ENCODE measurements around the gene PKP3.
"Not testable (repeated sequence)": the region's sequence is repeated elsewhere in the genome, so short reads cannot be mapped to it uniquely, and the experiment has no call there.

The PKP3 gene

DNA sequence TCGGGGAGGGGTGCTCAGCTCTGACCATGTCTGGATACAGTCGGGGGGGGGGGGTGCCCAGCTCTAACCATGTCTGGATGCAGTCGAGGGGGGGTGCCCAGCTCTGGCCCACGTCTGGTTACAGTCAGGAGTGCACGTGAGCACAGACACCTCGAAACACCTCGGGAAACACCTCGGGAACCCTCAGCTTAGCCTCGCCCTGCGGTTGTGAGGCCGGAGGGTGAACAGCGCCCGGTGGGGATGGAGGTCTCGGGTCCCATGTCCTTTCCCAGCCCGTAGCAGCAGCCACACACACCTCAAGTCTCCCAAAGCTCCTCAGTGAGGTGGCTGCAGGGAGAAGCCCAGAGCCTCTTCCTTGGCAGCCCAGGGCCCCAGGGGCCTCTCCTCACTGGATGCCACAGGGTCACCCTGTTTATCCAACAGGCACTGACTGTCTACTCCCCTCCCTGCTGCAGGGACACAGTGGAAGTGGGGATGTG lies 18.7 kb downstream of the PKP3 start:
- DNase-seq (ENCODE audit: low read depth in 2 of 2): no peak

DNA sequence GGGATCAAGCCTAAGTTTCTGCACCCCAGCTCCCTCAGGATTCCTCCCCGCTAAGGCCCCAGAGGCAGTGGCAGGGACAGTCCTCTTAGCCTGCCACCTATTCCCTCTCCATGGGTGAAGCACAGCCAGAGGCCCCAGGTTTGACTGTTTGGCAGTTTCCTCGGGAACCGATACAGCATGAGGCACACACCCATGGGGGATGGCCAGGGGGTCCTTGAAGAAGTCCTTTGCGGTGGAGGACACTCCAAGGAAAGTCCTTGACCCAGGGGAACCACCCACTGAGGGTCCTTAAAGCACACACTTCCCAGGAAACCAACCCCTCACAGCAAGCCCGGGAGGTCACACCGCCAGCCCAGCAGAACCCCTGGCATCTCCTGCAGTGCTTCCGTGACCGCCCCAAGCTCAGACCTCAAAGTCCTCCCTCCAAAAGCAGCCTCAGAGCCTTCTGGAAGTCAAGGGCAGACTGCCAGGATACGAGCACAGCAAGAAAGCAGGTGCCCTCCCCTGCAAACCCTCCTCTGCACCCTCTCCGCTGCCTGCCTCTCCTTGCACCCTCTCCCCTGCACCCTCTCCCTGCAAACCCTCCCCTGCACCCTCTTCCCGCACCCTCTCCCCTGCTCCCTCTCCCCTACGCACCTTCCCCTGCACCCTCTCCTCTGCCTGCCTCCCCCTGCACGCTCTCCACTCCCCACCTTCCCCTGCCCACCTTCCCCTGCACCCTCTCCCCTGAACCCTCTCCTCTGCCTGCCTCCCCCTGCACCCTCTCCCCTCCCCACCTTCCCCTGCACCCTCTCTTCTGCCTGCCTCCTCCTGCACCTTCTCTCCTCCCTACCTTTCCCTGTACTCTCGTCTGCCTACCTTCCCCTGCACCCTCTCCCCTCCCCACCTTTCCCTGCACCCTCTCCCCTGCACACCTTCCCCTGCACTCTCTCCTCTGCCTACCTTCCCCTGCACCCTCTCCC lies 19.4 kb downstream of the PKP3 start:
- DNase-seq (ENCODE audit: low read depth in 2 of 2): no peak

DNA sequence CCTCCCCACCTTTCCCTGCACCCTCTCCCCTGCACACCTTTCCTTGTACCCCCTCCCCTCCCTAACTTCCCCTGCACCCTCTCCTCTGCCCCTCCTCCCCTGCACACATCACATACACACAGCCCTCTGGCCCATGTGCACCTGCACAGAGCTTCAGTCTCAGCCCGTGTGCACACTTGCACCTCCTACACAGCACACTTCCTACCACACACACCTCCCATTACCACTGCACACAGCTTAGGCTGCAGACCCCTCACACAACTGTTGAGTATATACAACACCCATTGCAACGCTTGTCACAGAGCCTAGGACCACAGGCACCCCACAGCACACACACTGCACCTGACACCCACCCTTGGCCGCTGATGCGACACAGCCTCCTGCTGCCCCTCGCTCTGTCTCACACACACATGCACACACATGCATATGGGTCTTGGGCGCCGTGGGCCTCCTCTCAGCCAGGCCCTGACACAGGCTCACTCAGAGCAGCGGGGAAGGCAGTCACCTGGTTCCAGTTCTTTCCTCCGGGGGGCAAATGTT lies 20.4 kb downstream of the PKP3 start:
- no peak for DNase-seq (ENCODE audit: low read depth in 2 of 2)

DNA sequence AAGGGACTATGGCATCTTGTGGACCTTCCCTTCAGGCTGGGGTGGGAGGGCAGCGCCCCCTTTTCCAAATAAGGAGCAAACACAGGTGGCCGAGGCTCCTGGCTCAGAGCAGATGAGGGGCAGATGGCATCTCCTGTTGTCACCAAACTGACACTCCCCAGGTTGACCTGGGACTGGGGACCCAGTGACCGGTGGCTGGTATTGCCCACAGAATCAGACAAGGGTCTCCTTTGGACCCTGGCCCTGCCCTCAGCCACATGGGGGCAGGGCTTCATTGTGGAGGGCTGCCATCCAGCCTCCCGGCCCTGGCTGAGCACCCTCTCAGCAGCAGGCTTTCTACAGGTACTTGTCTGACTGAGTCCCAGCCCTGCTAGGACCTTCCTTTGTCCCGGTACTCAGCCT lies 21.6 kb downstream of the PKP3 start:
- no peak for DNase-seq (ENCODE audit: low read depth in 2 of 2)

DNA sequence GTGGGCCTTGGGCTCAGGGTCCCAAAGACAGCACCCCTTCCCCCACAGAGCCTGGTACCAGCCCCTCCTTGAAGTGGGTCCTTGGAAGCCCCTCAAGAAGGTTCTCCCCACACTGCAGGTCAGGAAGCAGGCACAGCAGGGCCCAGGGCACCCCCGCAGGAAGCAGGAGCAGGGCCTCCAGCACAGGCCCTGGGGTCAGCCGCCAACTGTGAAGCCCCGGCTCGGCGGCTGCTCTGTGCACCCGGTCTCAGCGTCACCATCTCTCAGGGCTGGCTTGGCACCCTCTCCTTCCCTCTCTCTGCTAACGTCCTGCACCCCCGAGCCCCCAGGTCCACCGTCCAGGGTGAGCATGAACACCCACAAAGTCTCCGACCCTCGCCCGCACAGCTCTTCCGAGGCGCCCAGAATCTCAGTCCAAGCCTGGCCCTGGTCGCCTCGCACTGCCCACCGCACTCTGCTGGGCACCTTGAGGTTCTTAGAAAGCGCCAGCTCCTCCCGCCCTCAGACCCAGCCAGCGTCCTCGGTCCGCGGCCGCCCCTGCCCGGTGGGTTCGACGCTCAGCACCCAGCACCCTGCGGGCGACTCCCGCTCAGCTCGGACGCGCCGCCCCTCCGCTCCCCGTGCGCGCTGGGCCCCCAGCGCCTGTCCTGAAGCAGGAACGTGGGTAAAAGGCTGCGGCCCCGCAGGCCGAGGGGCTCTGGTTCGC lies 22.2 kb downstream of the PKP3 start:
- no peak for DNase-seq (ENCODE audit: low read depth in 2 of 2)

DNA sequence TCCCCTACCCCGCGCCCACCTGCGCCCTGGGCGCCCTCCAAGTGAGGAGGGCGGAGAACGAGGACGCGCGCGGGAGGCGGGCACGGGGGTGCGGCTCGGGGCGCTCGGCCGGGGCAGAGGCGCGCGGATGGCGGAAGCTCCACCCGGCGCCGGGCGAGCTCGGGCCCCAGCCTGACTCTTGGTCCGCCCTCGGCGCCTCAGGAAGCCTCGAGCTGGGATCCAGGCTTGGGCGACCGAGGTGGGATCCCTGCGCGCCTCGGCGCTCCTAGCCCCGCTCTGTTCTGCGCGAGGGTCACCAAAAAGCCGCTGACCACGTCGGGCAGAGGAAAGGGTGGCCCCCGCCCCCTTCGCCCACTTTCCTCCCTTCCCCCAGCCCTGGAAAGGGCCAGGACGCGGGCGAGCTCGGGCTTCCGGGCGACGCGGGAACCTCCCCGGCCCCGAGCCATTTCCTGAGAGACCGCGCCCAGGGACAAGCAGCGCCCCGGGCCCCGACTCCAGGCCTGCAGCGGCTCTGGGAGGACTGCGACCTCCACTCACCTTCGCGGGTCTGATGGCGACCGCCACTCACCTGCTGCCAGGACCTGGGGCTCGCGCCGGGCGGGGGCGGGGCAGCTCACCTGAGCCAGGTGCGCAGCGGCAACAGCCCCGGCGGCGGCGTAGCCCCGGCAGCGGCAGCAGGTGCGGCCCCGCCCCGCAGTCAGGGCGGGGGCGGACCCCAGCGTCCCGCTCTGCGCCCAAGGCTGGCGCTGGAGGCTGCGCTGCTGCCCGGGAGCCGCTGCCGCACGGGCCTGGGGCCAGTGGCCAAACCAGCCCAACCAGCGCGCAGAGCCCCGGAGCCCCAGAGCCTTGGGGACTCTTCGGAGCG lies 23.0 kb downstream of the PKP3 start:
- no peak for DNase-seq (ENCODE audit: low read depth in 2 of 2)

DNA sequence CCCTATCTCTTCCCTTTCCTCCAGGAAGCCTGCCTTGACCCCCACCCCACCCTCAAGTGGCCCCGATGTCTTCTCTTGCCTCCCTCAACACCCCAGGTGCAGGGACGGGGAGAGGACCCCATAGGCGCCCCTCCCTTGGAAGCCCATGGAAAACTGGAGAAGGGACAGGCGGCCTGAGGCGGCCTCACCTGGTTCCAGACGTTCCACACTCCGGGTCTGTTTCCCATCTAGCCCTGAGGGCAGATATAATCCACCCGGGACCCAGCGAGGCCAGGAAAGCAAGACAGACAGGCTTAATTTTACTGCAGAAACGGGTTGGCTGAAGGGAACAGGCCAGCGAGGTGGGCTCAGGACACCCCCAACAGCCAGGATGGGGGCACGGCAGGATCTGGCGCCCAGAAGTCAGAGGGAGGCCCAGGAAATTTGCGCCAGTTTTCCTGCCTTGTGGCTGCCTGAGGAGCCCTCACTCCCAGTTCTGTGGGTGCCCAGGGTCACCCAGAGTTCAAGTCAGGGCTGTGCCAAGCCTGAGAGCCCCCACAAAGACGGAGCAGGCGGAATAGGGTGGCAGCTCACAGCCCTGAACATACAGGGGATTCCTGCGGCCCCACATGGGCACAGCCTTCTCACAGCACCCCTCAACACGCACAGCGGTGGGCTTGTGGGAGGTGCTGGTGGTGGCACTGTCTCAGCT lies 23.8 kb downstream of the PKP3 start:
- no peak for DNase-seq (ENCODE audit: low read depth in 2 of 2)

DNA sequence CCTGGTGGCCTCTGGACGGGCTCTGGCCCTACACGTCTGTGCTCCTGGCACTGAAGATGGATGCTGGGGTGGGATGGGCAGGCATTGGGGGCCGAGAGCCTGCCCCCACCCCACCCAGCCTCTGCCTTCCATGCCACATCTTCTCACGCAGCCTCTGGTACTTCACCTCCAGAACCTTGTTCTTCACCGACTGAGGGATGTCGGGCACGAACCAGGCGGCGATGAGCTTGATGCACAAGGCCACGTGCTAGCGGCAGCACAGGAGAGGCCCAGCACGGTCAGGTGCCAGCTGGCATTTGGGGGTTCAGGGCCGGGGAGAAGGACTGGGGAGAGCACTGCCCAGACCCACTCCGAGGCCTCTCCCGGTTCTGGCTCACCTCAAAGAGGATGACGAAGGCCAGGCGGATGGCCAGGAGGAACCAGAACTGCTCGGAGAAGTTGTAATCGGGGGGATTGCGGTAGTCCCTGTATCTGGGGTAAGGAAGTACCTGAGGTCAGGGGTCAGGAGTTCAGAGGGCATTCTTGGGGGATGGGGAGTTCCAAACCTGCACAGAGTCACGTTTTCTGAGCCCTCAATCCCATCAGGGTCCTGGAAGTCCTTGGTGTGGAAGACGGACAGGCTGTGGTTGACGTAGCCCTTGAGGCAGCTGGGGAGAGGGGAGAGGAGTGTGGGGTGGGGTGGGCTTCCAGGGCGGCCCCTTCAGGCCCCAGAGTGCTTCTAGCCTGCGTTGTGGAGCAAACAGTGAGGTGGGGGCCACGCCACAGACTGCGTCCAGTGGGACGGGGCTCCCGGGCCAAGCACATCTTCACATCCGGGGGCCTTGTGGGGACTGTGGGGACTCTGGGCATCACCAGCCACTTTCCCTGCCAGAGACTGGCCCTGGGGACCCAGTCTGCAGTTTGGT lies 24.6 kb downstream of the PKP3 start:
- DNase-seq (ENCODE audit: low read depth in 2 of 2): no peak

DNA sequence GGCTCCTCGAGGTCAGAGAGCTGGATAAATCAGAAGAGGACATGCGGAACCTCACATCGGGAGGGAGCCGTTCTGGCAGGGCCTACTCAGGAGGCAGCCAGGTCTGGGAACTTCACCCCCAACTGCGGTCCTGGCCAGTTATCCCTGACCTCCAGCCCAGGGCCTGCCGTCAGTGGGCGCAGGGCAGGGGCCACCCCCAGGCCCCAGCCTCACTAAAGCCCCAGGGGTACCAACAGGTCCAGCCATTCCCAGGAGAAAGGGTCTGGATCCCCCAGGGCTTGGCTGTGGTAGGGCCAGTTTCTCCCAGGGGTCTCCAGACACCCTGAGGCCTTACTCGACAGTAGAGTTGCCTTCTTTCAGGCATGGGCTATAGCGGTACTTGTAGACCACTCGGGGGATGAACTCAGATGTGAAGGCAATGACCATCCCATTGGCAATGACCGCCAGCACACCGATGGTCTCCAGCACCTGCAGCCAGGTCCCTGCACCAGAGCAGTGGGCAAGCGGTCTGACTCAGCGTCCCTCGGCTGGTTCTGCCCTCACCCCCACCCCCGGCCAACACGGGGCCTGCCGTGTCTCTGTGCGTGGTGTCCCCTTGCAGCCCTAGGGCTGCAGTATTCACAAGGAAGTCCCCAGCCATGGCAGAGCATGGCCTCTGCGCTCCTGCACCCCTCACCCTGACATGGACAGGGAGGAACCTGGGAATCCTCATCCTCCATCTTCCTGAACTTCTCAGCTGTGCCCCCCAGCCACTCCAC lies 25.4 kb downstream of the PKP3 start:
- no peak for DNase-seq (ENCODE audit: low read depth in 2 of 2)

DNA sequence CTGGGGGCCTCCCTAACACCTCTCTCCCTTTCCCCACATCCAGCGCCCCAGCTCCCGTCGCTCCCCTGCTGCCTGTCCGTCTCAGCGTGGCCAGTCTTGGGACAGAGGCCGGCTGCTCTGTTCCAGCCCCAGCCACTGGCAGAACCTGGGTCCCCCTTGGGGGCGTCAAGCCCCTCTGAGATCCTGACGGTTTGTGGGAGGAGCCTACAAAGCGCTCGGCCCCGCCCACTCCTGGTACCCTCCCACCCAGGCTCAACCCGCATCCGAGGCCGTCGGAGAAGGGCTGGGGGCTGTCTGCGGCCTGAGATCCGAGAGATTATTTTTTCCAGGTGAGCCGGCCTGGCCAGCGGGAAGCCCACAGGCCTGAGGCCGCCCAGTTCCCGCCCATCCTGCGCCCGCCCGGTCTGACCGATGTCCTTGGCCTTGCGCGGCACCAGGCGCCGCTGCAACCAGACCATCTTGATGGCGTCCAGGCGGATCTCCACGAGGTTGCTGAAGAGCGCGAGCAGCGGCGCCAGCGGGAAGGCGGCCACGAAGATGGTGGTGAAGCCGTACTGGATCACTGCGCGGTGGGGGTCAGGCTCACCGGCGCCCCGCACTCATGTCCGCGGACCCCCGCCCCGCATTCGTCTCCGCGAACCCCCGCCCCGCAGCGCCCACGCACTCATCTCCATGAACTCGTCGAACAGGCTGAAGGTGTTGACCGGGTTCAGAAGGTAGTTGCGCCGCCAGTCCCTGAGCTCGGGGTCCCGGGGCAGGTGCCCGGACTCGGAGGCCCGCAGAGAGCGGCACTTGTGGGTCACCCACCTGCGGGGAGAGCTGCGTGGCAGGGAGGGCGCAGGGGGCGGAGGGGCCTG lies 26.3 kb downstream of the PKP3 start:
- DNase-seq (ENCODE audit: low read depth in 2 of 2): no peak

DNA sequence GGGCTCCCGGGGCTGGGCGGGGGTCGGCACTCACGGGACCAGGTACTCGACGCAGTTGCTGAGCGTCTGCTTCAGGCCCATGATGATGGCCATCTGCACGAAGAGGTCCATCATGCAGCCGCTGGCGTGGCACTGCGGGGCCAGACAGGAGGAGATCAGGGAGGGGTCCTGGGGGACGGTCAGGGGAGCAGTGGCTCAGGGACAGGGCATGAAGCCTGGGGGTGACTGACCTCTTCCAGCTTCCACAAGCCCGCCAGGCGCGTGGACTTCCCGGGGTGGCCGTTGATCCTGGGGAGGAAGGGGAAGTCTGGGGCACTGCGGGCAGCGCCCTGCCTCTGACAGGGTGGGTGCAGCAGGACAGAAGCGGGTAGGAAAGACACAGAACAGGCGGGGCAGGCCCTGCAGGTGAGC lies 26.9 kb downstream of the PKP3 start:
- DNase-seq (ENCODE audit: low read depth in 2 of 2): no peak

DNA sequence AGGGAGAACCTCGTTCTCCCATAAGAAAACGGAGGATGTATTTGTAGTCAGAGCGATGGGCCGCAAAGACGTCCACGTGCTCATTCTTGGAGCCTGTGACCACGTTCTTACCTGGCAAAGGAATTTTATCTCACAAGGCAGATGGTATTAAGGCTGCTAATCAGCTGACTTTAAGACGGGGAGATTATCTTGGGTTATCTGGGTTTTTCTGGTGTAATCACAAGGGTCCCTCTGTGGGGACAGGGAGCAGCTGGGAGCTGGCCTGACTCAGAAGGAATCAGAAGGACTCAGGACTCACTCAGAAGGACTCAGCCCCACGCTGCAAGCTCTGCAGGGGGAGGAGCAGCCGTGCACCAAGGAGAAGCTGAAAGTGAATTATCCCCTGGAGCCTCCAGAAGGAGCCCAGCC lies 28.2 kb downstream of the PKP3 start:
- no peak for DNase-seq (ENCODE audit: low read depth in 2 of 2)

DNA sequence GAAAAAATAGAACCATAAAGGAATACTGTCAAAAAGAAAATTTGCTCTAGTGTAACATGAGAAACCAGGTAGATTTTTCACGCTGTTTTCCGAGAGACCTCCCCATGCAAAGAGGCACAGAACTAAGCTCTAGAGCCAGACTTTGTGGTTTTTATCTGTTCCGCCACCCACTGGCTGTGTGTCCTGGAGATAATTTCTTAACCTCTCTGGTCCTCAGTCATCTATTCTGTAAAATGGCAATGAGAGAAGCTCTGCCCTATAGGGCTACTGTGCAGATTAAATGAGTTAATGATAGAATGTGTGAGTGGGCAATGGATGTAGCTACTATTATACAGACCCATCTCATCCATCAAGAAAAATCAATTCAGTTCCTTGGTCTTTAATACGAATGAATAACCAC lies 30.2 kb downstream of the PKP3 start:
- DNase-seq (ENCODE audit: low read depth in 2 of 2): no peak

DNA sequence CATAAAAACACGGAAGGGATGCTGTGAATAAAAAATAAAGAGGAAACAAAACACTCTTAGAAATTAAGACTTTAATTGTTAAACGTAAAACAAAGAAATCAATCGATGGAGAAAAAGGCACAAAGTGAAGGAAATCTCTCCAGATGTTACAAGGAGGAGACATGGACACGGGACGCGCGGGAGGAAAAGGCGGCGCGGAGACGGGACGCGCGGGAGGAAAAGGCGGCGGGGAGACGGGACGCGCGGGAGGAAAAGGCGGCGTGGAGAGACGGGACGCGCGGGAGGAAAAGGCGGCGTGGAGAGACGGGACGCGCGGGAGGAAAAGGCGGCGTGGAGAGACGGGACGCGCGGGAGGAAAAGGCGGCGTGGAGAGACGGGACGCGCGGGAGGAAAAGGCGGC lies 30.8 kb downstream of the PKP3 start:
- not testable (repeated sequence) for DNase-seq (ENCODE audit: low read depth in 2 of 2)

DNA sequence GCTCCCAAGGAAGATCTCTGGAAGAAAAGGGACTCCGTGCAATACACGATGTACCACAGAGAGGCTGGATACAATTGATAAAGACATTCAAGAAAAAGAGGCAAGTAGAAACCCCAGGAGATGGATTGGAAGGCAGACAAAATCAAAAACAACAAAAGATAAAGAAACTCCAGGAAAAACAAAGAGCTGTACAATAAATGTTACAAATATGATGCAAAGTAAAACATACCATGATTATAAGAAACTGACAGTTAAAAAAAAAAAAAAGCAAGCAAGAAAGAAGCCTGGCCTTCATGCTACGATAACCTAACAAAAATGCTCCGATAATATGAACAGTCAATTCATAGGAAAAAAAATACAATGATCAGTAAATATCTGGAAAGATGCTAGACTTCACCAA lies 31.3 kb downstream of the PKP3 start:
- DNase-seq (ENCODE audit: low read depth in 2 of 2): no peak

DNA sequence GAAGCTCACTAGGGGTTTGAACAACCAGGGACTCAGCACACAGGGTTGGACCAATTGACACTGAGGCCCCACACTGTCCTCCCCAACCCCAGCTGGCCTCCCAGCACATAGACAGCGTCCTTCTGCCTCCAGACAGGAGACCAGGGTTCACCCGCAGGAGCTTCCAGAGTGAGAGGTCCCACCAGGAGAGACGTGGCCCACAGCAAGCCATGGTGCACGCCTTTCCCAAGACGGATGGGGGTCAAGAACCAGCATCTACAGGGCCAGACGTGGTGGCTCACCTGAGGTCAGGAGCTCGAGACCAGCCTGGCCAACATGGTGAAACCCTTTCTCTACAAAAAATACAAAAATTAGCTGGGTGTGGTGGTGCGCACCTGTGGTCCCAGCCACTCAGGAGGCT lies 32.8 kb downstream of the PKP3 start:
- no peak for DNase-seq (ENCODE audit: low read depth in 2 of 2)

DNA sequence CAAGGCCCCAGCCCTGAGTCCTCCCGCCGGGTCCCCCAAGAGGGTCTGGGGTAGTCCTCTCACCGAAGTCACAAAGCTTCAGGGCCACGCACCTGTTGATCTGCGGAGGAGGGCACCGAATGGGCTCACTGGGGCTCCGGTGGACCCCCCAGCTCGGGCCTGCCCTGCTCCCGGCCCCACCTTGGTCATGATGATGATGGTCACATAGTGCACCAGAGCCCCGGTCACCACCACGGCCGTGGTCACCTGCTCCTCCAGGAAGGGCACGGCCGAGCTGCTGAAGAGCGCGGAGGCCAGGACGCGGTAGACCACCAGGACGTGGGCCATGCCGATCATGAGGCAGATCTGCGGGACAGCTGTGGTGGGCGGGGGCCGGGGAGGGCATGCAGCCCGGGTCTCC lies 34.3 kb downstream of the PKP3 start:
- DNase-seq (ENCODE audit: low read depth in 2 of 2): no peak

DNA sequence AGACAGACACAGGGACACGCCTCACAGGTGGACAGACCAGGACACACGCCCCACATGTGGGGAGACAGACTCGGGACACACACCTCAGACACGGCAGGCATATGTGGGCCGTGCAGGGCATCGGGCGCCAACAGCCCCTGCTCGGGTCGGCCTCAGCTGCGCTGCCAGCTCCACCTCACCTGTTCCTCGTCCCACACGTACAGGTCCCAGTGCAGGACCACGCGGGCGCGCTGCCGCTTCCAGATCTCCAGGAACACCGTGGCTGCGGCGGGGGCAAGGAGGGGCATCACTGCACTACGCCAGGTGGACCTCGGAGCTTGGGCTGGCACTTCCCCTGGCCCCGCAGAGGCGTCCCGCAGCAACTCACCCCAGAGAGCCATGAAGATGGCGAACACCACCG lies 35.4 kb downstream of the PKP3 start:
- DNase-seq (ENCODE audit: low read depth in 2 of 2): no peak

Measured in stimulated activated CD8-positive, alpha-beta memory T cell treated with anti-CD3 and anti-CD28 coated beads, Interleukin-2, amount 100 ng/mL, for 48 hours (primary cell).